SU-DHL-6 (cell line): Measurements from ENCODE around the gene IER5.

Experiments used
- H2AFZ ChIP-seq: fragments of 200-600 bp; sonication (generic); 2 replicates; pipeline ENCODE4 v1.6.1; 2014; ENCODE audit warnings: low read depth, mild to moderate bottlenecking, moderate library complexity, mixed read lengths, antibody characterized with exemption, low read length; ENCODE audit not compliant: severe bottlenecking
- H3F3A ChIP-seq: fragments of 200-600 bp; shearing (Covaris generic); 2 replicates; pipeline ENCODE4 v1.6.0; 2016; ENCODE audit warnings: antibody characterized with exemption, mild to moderate bottlenecking; ENCODE audit not compliant: insufficient read depth
- H3K27ac ChIP-seq: fragments of 200-600 bp; sonication (generic); 2 replicates; pipeline ENCODE4 v1.5.1; 2016; ENCODE audit warnings: low read depth, mild to moderate bottlenecking, low read length, moderate library complexity, mixed read lengths
- H3K27me3 ChIP-seq: fragments of 200-600 bp; sonication (generic), shearing (Covaris generic); 2 replicates; pipeline ENCODE4 v1.6.0; 2014; ENCODE audit warnings: mild to moderate bottlenecking, low read length
- H3K36me3 ChIP-seq: fragments of 200-600 bp; sonication (generic); 2 replicates; pipeline ENCODE4 v1.6.1; 2014; ENCODE audit warnings: mild to moderate bottlenecking, low read length, mixed read lengths
- H3K4me2 ChIP-seq: fragments of 300-600, 200-600 bp; shearing (Covaris generic), sonication (generic); 2 replicates; pipeline ENCODE4 v1.6.0; 2014; ENCODE audit warnings: low read length, low read depth, mild to moderate bottlenecking; ENCODE audit not compliant: poor library complexity, severe bottlenecking
- H3K4me3 ChIP-seq: fragments of 200-600 bp; sonication (generic); 2 replicates; pipeline ENCODE4 v1.5.1; 2014; ENCODE audit warnings: antibody characterized with exemption, low read length, mild to moderate bottlenecking, mixed read lengths; ENCODE audit not compliant: insufficient read depth, poor library complexity, severe bottlenecking
- H3K79me2 ChIP-seq: fragments of 200-600 bp; sonication (generic); 2 replicates; pipeline ENCODE4 v1.6.1; 2014; ENCODE audit warnings: mild to moderate bottlenecking, low read length, moderate library complexity; ENCODE audit not compliant: insufficient read depth
- H3K9ac ChIP-seq: fragments of 200-600 bp; sonication (generic); 2 replicates; pipeline ENCODE4 v1.7.0; 2014; ENCODE audit warnings: mild to moderate bottlenecking, low read length
- H3K9me2 ChIP-seq: fragments of 200-600 bp; sonication (generic); replicated peaks from 2 replicates; pipeline ENCODE4 v1.6.1; 2014; ENCODE audit warnings: low read length; ENCODE audit not compliant: insufficient read depth
- H3K9me3 ChIP-seq: fragments of 200-600 bp; sonication (generic); 2 replicates; pipeline ENCODE4 v1.6.1; 2014; ENCODE audit warnings: low read length, mixed read lengths; ENCODE audit not compliant: insufficient read depth
- H4K20me1 ChIP-seq: fragments of 200-600 bp; sonication (generic); 2 replicates; pipeline ENCODE4 v1.6.1; 2014; ENCODE audit warnings: low read depth, mild to moderate bottlenecking, antibody characterized with exemption, low read length, moderate library complexity, mixed read lengths
- CTCF ChIP-seq: fragments of 200-600 bp; sonication (generic); IDR thresholded peaks from one replicate; pipeline ENCODE4 v1.5.1; 2017; ENCODE audit warnings: antibody characterized with exemption, mild to moderate bottlenecking, low read length, moderate library complexity; ENCODE audit not compliant: insufficient read depth, poor library complexity, severe bottlenecking
- EZH2phosphoT487 ChIP-seq: fragments of 200-600 bp; sonication (generic), shearing (Covaris generic); conservative IDR thresholded peaks from 2 replicates; pipeline ENCODE4 v1.6.1; 2018; ENCODE audit warnings: mild to moderate bottlenecking, antibody characterized with exemption, low read length, moderate library complexity, mixed read lengths

IER5 gene

GRCh38 chr1:181107711-181108110, 19.2 kb downstream of the IER5 start:
- Histone ChIP-seq H2AFZ (no peak overlapping the region), H3K4me3 (no peak overlapping the region), H3K9me2 (no peaks in the 10 kb centered on the region), H3K9ac (no peak overlapping the region), H3K4me2 (no peak overlapping the region), H3K9me3 (no peaks in the 10 kb centered on the region), H3K36me3 (no peaks in the 10 kb centered on the region), H4K20me1 (no peaks in the 10 kb centered on the region), H3K79me2 (no peaks in the 10 kb centered on the region), H3F3A (no peaks in the 10 kb centered on the region), H3K27me3 (no peaks in the 10 kb centered on the region), H3K27ac (no peak overlapping the region)
- no peak for TF ChIP-seq EZH2phosphoT487
- no peak for TF ChIP-seq CTCF

- Histone ChIP-seq H3K9ac (no peak overlapping the region), H3K27ac (no peak overlapping the region), H4K20me1 (no peaks in the 10 kb centered on the region), H3K9me2 (no peaks in the 10 kb centered on the region), H3K27me3 (no peaks in the 10 kb centered on the region), H3K79me2 (no peaks in the 10 kb centered on the region), H3K9me3 (no peaks in the 10 kb centered on the region), H3F3A (no peaks in the 10 kb centered on the region), H3K4me3 (no peak overlapping the region), H3K36me3 (no peaks in the 10 kb centered on the region), H3K4me2 (no peak overlapping the region), H2AFZ (no peak overlapping the region)
- TF ChIP-seq EZH2phosphoT487 (no peak), CTCF (no peak)
Observed at GRCh38 chr1:181108304-181108867, 19.9 kb downstream of the IER5 start.

DNA sequence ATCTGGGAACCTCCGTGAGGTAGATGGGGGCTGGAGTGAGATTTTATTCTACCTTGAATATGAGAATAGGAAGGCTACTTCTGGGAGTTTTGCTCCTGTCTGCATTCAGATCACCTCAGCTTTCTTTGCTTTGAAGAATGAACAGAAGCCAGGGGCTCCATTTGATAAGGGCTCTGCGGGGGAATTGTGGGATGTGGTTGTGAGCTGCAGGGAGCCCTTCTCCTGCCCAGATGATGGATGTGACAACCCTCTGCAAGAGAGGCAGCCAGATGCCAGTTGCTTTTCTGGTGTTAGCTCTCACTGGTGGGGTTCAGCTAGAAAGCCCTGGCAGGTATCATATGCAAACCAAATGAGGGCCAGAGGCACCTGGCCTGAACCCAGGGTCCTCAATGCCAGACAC, 21.5 kb downstream of the IER5 start:
- H3K4me3 ChIP-seq: no peak overlapping the region
- no peak overlapping the region for H3K27ac ChIP-seq
- no peaks in the 10 kb centered on the region for H3K9me3 ChIP-seq
- TF ChIP-seq CTCF (no peak), EZH2phosphoT487 (no peak)
- H3K79me2 ChIP-seq: no peaks in the 10 kb centered on the region
- H3K27me3 ChIP-seq: no peaks in the 10 kb centered on the region
- no peak overlapping the region for H3K4me2 ChIP-seq
- no peak overlapping the region for H3K9ac ChIP-seq
- no peaks in the 10 kb centered on the region for H3K36me3 ChIP-seq
- H3K9me2 ChIP-seq: no peaks in the 10 kb centered on the region
- H2AFZ ChIP-seq: no peak overlapping the region
- H3F3A ChIP-seq: no peaks in the 10 kb centered on the region
- no peaks in the 10 kb centered on the region for H4K20me1 ChIP-seq
